Brain microvascular endothelial cell (primary cell): ENCODE measurements around the gene KLHL26.

Source experiments
- DNase-seq: peaks from one replicate; pipeline ENCODE4 v3.0.0-alpha.2; 2020
- H3K27ac ChIP-seq: fragments of 250-450 bp; sonication (Bioruptor Pico); 2 replicates; pipeline ENCODE4 v1.5.1; 2020; ENCODE audit warnings: mild to moderate bottlenecking, moderate library complexity
- H3K27me3 ChIP-seq: fragments of 250-450 bp; sonication (Bioruptor Pico); replicated peaks from 2 replicates; pipeline ENCODE4 v1.5.1; 2020; ENCODE audit warnings: mild to moderate bottlenecking
- H3K36me3 ChIP-seq: fragments of 250-450 bp; sonication (Bioruptor Pico); replicated peaks from 2 replicates; pipeline ENCODE4 v1.5.1; 2020; ENCODE audit warnings: mild to moderate bottlenecking
- H3K4me3 ChIP-seq: 2 replicates; pipeline ENCODE4 v1.5.1; 2011; ENCODE audit warnings: low read depth, mild to moderate bottlenecking, control low read depth, low read length, moderate library complexity
- in situ Hi-C: cut with HindIII; loops from 2 replicates; pipeline ENCODE4 v1.10.0; 2017; ENCODE audit warnings: low sequenced_read_pairs, low pct_ligation_motif_present
- TF ChIP-seq, protein P1 (sequence below): IDR thresholded peaks from 2 replicates; pipeline ENCODE4 v1.5.1; 2011; ENCODE audit warnings: low read depth, mild to moderate bottlenecking, moderate library complexity, low read length, control low read depth, inconsistent platforms; ENCODE audit errors: missing control alignments

KLHL26 gene

GRCh38 chr19:18662972-18663732, 26.3 kb downstream of the KLHL26 start:
- TF ChIP-seq, protein P1, sequence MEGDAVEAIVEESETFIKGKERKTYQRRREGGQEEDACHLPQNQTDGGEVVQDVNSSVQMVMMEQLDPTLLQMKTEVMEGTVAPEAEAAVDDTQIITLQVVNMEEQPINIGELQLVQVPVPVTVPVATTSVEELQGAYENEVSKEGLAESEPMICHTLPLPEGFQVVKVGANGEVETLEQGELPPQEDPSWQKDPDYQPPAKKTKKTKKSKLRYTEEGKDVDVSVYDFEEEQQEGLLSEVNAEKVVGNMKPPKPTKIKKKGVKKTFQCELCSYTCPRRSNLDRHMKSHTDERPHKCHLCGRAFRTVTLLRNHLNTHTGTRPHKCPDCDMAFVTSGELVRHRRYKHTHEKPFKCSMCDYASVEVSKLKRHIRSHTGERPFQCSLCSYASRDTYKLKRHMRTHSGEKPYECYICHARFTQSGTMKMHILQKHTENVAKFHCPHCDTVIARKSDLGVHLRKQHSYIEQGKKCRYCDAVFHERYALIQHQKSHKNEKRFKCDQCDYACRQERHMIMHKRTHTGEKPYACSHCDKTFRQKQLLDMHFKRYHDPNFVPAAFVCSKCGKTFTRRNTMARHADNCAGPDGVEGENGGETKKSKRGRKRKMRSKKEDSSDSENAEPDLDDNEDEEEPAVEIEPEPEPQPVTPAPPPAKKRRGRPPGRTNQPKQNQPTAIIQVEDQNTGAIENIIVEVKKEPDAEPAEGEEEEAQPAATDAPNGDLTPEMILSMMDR, result no peak
- in situ Hi-C loops, result no loop called here
- H3K4me3 ChIP-seq, result no peak overlapping the region

GRCh38 chr19:18663940-18664530, 27.2 kb downstream of the KLHL26 start:
- no peak for DNase-seq
- peaks cover 7% of the 10 kb centered on the region for H3K36me3 ChIP-seq
- H3K27me3 ChIP-seq, result no peaks in the 10 kb centered on the region
- TF ChIP-seq, protein P1, result no peak
- H3K27ac ChIP-seq, result no peak overlapping the region
- in situ Hi-C loops, result no loop called here
- H3K4me3 ChIP-seq, result no peak overlapping the region

More at GRCh38 chr19:18662972-18663732, 26.3 kb downstream of the KLHL26 start:
- peaks cover 5% of the 10 kb centered on the region for H3K36me3 ChIP-seq
- no peak for DNase-seq
- H3K27me3 ChIP-seq, result no peaks in the 10 kb centered on the region
- no peak overlapping the region for H3K27ac ChIP-seq

DNA sequence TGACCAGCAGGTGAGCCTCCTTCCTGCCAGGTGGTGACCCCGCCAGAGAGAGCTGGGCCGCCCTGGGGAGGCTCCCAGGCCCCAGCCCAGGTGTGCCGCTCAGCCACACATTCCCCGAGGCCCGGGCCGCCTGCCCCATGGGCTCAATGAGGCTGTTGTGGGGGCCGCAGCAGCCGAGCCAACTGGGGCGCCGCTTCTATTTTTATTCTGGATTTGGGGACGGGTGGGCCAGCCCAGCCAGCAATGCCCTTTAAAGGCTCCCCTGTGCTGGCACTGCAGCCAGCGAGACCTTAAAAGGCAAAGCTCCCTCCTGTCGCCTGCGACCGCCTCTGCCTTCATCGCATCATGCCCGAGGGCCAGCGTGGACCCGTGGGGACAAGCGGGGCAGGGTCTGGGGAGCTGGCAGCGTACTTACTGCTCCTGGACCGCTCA, 29.0 kb downstream of the KLHL26 start:
- H3K27me3 ChIP-seq, result no peaks in the 10 kb centered on the region
- in situ Hi-C loops, result no loop called here
- no peak for DNase-seq
- no peak overlapping the region for H3K4me3 ChIP-seq
- H3K36me3 ChIP-seq, result peaks cover 7% of the 10 kb centered on the region
- TF ChIP-seq, protein P1, result no peak
- H3K27ac ChIP-seq, result no peak overlapping the region

- Histone ChIP-seq H3K4me3 (no peak overlapping the region), H3K36me3 (peaks cover 7% of the 10 kb centered on the region), H3K27me3 (no peaks in the 10 kb centered on the region), H3K27ac (no peak overlapping the region)
- TF ChIP-seq, protein P1, result no peak
- DNase-seq, result no peak
- in situ Hi-C loops, result no loop called here
These were observed 29.5 kb downstream of the KLHL26 start for GRCh38 chr19:18666317-18666716.

DNA sequence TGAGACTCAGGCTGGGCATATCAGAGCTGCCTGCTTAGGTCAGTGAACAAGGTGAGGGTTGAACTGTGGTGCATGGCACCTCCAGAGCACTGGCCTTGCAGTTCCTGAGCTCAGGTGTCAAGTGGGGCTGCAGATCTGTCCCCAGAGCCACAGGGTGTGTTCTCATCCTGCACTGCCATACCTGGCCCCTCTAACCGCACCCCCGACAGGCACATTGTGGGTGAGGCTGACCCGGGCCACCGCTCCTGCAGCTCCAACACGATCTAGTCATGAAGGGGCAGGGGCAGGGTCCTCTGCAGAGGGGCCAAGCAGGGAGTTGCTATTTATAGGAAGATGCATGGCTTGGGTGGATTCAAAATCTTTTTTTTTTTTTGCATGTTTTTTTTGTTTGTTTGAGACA, 30.0 kb downstream of the KLHL26 start:
- TF ChIP-seq, protein P1, result no peak
- Histone ChIP-seq H3K27ac (no peak overlapping the region), H3K27me3 (no peaks in the 10 kb centered on the region), H3K4me3 (no peak overlapping the region), H3K36me3 (peaks cover 7% of the 10 kb centered on the region)
- in situ Hi-C loops, result no loop called here
- DNase-seq, result no peak
